Adrenal gland (tissue), 12 donors: ENCODE results near the gene ACAP3. TPM values are rescaled to one million over a fixed set of nuclear protein-coding genes. Genes with fewer than 3 reads are reported as not detected.

Experiments used
- DNase-seq, 7 donors: peaks; one replicate each; pipeline ENCODE4 v3.0.0-alpha.2; 2019 to 2020
- H3K27ac ChIP-seq, 5 donors: fragments of 200-600 bp; sonication (generic) in 4 of 5; 1 replicate in 3 of 5; 2 replicates in 2 of 5; pipeline versions ENCODE4 v1.5.1 to v1.8.0; 2016 to 2020; ENCODE audit warnings: mild to moderate bottlenecking in 1 of 5
- H3K27me3 ChIP-seq: fragments of 200-600 bp; 2 replicates; pipeline ENCODE4 v1.8.0; 2021
- H3K36me3 ChIP-seq, 2 donors: fragments of 200-600 bp; replicated peaks in 1 of 2; 1 replicate in 1 of 2; 2 replicates in 1 of 2; pipeline versions ENCODE4 v1.5.1 to v1.8.0; 2018 to 2022
- H3K4me1 ChIP-seq, 2 donors: fragments of 200-600 bp; replicated peaks in 1 of 2; 1 replicate in 1 of 2; 2 replicates in 1 of 2; pipeline versions ENCODE4 v1.5.1 to v1.8.0; 2018 to 2021
- H3K4me3 ChIP-seq, 4 donors: fragments of 200-600 bp; sonication (generic) in 3 of 4; one replicate each; pipeline ENCODE4 v1.5.1; 2016 to 2018
- H3K9me3 ChIP-seq, 3 donors: fragments of 200-600 bp; sonication (generic) in 1 of 3; replicated peaks in 1 of 3; 1 replicate in 2 of 3; 2 replicates in 1 of 3; pipeline versions ENCODE4 v1.5.1 to v1.8.0; 2016 to 2021
- POLR2A ChIP-seq, 2 donors: fragments of 450-650 bp; IDR thresholded peaks; one replicate each; pipeline ENCODE4 v1.6.1; 2017; ENCODE audit warnings: antibody characterized with exemption in 2 of 2, mild to moderate bottlenecking in 2 of 2, moderate library complexity in 1 of 2
- WGBS, 4 donors: extraction: QIAGEN DNeasy Blood & Tissue Kit in 2 of 4; methylation state at CpG; one replicate each; pipeline versions ENCODE4 v1.1.5 to v1.1.7; 2013 to 2017; 5-methylcytosine and 5-hydroxymethylcytosine counted together
- intact Hi-C, 2 donors: fragments of 100-400 bp; cut with DNase I; formaldehyde crosslinking; loops; one replicate each; pipeline versions ENCODE4 v1.14.1 to v1.15.0; 2022 to 2023
- polyA plus RNA-seq, 3 donors: library from polyadenylated mRNA; stranded (reverse); fragments of 200-250 nt in 2 of 3; fragments of 350-450 nt in 1 of 3; fragmentation: Illumina TruSeq in 1 of 3; extraction: RNeasy Lipid Tissue Mini Kit (QIAGEN cat#74804) in 1 of 3; gene quantifications; one replicate each; pipeline ENCODE4 v1.2.3, GENCODE V29; 2013 to 2014
- total RNA-seq, 9 donors: library from RNA; depleted of rRNA in 4 of 9; stranded (reverse); fragments of >200 nt in 4 of 9; fragments of 120-200 nt in 1 of 9; fragmentation: NEBNext Ultra II Directional in 1 of 9; extraction: Animal tissue kit (Norgen Biotek cat#: 25700) in 1 of 9; gene quantifications; one replicate each; pipeline versions ENCODE4 v1.1.0 to v1.2.4, GENCODE V29; 2013 to 2023
- TF ChIP-seq, protein P1 (sequence below), 6 experiments: fragments of 450-650 bp in 4 of 6; fragments of 200-600 bp in 2 of 6; sonication (generic) in 1 of 6; IDR thresholded peaks; 1 replicate in 5 of 6; 2 replicates in 1 of 6; pipeline versions ENCODE4 v1.5.1 to v1.8.0; 2016 to 2021; ENCODE audit warnings: antibody characterized with exemption in 6 of 6, mild to moderate bottlenecking in 2 of 6, moderate library complexity in 1 of 6
- donor health status: healthy with polysubstance abuse.
- donor health status: Bipolar disorder and iron deficiency.
- donor health status: DM: yes; HTN: yes; CAD: no.
- donor health status: DM: no; HTN: no; CAD: no.
- donor health status: DM: no; HTN: no; CAD: no.
- donor health status: DM: yes; HTN: yes; CAD: no.

ACAP3 gene
- total and polyA plus RNA-seq, 12 donors = 5.0 to 385 (median 40.8) TPM

DNA sequence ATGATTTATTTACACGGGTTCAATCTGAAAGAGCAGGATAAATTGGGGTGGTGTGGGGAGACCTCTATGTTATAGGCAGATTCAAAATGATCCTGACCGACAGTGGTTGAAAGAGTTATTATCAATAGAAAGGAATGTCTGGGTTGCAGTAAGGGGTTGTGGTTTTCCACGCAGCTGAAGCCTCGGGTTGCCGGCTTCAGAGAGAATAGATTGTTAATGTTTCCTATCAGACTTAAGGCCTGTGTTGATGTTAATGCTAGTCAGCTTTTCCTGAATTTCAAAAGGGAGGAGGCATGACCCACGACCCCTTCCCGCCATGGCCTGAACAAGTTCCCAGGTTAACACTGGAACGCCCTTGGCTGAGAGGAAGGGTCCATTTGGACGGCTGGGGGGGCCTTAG, 31.9 kb downstream of the ACAP3 start:
- no peak for TF ChIP-seq POLR2A (IDR thresholded peaks at IDR 0.05)
- TF ChIP-seq, protein P1, sequence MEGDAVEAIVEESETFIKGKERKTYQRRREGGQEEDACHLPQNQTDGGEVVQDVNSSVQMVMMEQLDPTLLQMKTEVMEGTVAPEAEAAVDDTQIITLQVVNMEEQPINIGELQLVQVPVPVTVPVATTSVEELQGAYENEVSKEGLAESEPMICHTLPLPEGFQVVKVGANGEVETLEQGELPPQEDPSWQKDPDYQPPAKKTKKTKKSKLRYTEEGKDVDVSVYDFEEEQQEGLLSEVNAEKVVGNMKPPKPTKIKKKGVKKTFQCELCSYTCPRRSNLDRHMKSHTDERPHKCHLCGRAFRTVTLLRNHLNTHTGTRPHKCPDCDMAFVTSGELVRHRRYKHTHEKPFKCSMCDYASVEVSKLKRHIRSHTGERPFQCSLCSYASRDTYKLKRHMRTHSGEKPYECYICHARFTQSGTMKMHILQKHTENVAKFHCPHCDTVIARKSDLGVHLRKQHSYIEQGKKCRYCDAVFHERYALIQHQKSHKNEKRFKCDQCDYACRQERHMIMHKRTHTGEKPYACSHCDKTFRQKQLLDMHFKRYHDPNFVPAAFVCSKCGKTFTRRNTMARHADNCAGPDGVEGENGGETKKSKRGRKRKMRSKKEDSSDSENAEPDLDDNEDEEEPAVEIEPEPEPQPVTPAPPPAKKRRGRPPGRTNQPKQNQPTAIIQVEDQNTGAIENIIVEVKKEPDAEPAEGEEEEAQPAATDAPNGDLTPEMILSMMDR (IDR thresholded peaks at IDR 0.05) = no peak
- H3K36me3 ChIP-seq = no peaks in the 10 kb centered on the region
- H3K27me3 ChIP-seq = no peaks in the 10 kb centered on the region
- H3K4me1 ChIP-seq = peaks cover 18 to 31% of the 10 kb centered on the region in 2 donors
- WGBS, 4 donors = 84 to 91% (median 89%) methylated on average over 9 of the region's 9 CpGs
- no peaks in the 10 kb centered on the region for H3K9me3 ChIP-seq
- no peak overlapping the region for H3K4me3 ChIP-seq
- no peak overlapping the region for H3K27ac ChIP-seq
- intact Hi-C loops = no loop called here
- no peak for DNase-seq

DNA sequence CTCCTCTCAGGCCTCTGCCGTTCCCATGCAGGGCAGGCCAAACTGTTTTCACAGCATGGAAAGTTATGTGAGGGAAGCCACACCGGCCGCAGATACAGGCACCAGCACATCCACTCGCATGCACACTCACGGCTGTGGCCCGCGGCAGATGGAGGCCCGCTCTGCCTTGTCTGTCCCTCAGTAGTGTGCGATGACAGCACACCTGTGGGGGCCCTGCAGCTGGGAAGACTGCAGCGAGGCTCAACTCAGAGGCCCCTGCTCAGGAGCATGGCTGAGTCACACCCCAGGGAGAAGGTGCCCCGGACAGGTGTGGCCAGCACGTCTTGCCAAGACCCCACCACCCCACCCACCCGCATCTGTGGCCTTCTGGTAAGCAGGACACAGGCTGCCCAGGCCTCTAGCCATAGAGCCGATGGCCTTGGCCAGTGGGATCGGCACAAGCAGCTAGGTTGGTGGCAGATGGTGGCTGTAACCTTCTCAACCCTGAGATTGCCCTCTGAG, 32.7 kb downstream of the ACAP3 start:
- no peak for DNase-seq
- Histone ChIP-seq H3K27ac (no peak overlapping the region), H3K27me3 (no peaks in the 10 kb centered on the region), H3K4me1 (peaks cover 20 to 38% of the 10 kb centered on the region in 2 donors), H3K9me3 (no peaks in the 10 kb centered on the region), H3K4me3 (peak overlapping the region in 1 of 4 donors; percentile 98), H3K36me3 (no peaks in the 10 kb centered on the region)
- WGBS, 4 donors = 80 to 93% (median 85%) methylated on average over 1 to 15 of the region's 15 CpGs
- no peak for TF ChIP-seq POLR2A (IDR thresholded peaks at IDR 0.05)
- TF ChIP-seq, protein P1 (IDR thresholded peaks at IDR 0.05) = no peak
- intact Hi-C loops = no loop called here

DNA sequence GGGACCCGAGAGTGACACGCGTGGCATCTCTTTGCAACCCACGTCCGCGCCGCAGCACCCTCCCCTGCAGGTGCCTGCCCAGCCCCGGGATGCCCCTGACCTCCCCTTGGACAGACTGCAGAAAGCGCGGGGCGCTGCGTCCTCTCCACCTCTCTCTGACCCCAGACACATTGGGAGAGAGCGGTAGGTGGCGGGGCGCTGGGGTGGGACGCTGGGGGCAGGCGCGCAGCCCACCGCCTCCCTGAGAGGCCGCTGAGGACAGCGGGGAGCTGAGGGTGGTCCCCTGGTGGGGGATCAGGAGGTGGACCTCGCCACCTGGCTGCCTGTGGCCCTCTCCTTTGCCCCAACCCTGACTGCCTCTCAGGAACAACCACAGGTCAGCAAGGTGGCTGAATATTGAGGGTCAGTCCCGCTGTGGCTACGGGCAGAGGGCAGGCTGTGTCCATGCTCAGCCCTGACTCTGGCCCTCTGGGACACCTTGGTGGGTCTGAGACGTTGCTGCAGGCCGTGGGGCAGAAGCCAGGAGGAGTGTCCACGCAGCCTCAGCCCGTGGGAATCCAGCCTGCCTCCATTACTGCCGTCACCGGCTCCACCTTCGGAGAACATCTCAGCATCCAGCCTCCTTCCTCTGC, 33.3 kb downstream of the ACAP3 start:
- H3K4me1 ChIP-seq = peaks cover 20 to 38% of the 10 kb centered on the region in 2 donors
- no peaks in the 10 kb centered on the region for H3K36me3 ChIP-seq
- H3K4me3 ChIP-seq = peak overlapping the region; percentile 33 to 98 (median 50)
- no peaks in the 10 kb centered on the region for H3K9me3 ChIP-seq
- no peaks in the 10 kb centered on the region for H3K27me3 ChIP-seq
- peak overlapping the region in 3 of 5 donors; percentile 74 to 97 (median 77) for H3K27ac ChIP-seq
- 17 to 61% (median 24%) methylated on average over 6 to 31 of the region's 31 CpGs for WGBS, 4 donors
- DNase-seq = no peak
- intact Hi-C loops = no loop called here
- TF ChIP-seq, protein P1 (IDR thresholded peaks at IDR 0.05) = no peak
- TF ChIP-seq POLR2A (IDR thresholded peaks at IDR 0.05) = no peak

DNA sequence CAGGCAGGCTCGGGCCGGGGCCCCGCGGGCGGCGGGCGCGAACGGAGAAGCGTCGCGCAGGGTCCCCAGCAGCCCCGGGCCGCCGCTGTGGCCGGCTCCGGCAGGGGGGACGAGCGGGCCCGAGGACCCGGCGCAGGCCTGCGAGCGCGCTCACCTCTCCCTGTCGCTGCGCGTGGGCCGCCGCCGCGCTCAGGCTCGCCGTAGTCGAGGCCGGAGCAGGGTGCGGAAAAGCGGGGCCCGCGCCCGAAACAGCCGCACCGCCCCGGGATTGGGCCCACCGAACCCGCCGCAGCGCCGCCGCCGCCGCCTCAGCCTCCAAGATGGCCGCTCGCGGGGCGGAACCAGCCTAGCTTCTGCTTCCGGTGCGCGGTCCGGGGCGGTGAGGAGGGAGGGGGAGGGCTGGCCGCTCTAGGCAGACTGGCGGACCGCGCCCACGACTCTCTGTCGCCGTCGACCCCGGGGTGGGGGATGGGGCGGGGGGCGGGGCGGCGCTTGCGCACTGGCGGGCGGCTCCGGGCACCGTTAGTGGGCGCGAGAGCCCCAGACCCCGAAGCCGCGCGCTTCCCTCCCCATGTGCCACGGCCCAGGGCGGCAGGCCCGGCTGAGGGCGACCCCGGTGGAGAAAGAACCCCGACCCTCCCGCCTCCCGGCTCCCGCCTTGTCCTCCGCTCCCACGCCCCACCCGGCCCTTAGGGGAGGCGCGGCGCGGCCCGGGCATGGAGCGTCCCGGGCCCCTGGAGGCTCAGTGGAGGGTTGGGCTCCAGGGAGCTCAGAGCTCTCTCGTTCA, 34.0 kb downstream of the ACAP3 start, which contains the start of gene UBE2J2:
Gene UBE2J2, minus strand, starts transcription at position 343 of the 787 bp plus-strand sequence. CDS start 5,862 bp downstream, outside the sequence.
- intact Hi-C loops = no loop called here

More for the DNA sequence above, 34.0 kb downstream of the ACAP3 start, which contains the start of gene UBE2J2:
- Histone ChIP-seq H3K27ac (peak within 1 kb of the TSS; percentile 30 to 97 (median 74)), H3K36me3 (no peaks in the 10 kb centered on the region), H3K4me1 (peaks cover 20 to 38% of the 10 kb centered on the region in 2 donors), H3K4me3 (peak within 1 kb of the TSS; percentile 62 to 98 (median 78)), H3K9me3 (no peaks in the 10 kb centered on the region), H3K27me3 (no peaks in the 10 kb centered on the region)
- WGBS, 4 donors = 0 to 2% (median 0%) methylated on average over 11 to 103 of the region's 105 CpGs
- DNase-seq = peak; percentile 93 to 97 (median 96)
- TF ChIP-seq, protein P1 (IDR thresholded peaks at IDR 0.05) = peak in 1 of 6 experiments; percentile 3
- TF ChIP-seq POLR2A (IDR thresholded peaks at IDR 0.05) = peak; percentile 52 to 57
